Measurements from ENCODE around the gene RHBDL3. TPM values are rescaled to one million over a fixed set of nuclear protein-coding genes. Genes with fewer than 3 reads are reported as not detected.
"Not testable (repeated sequence)": the region's sequence is repeated elsewhere in the genome, so short reads cannot be mapped to it uniquely, and the experiment has no call there.

Gene RHBDL3
- total RNA-seq, 2 donors from 2014 or later = 0.26 to 0.66 TPM

DNA sequence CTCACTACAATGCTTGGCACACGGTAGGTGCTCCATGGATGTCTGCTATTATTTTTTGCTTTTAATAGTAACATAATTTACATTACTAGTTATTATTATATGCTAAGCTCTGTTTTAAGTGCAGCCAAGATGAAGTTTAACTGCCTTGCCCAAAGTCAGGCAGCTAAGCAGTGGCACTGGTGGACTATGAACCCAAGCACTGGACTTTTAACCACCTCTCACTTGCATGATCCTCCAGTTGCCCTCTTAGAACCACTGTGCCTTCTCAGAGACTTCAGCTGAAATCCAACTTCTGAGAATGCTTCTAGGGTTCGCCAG is 82.8 kb downstream of the RHBDL3 start:
- Histone ChIP-seq H3K27me3 (no peaks in the 10 kb centered on the region), H3K4me1 (peaks cover 21% of the 10 kb centered on the region), H3K9me3 (no peaks in the 10 kb centered on the region), H3K27ac (no peak overlapping the region), H3K4me3 (no peak overlapping the region), H3K36me3 (replicated peaks in 1 of 2; ENCODE audit: insufficient read depth in 1 of 2, low read depth in 2 of 2) (no peaks in the 10 kb centered on the region)
- no peak for TF ChIP-seq POLR2A (IDR thresholded peaks at IDR 0.05)
- TF ChIP-seq, protein P1, sequence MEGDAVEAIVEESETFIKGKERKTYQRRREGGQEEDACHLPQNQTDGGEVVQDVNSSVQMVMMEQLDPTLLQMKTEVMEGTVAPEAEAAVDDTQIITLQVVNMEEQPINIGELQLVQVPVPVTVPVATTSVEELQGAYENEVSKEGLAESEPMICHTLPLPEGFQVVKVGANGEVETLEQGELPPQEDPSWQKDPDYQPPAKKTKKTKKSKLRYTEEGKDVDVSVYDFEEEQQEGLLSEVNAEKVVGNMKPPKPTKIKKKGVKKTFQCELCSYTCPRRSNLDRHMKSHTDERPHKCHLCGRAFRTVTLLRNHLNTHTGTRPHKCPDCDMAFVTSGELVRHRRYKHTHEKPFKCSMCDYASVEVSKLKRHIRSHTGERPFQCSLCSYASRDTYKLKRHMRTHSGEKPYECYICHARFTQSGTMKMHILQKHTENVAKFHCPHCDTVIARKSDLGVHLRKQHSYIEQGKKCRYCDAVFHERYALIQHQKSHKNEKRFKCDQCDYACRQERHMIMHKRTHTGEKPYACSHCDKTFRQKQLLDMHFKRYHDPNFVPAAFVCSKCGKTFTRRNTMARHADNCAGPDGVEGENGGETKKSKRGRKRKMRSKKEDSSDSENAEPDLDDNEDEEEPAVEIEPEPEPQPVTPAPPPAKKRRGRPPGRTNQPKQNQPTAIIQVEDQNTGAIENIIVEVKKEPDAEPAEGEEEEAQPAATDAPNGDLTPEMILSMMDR (IDR thresholded peaks at IDR 0.05) = no peak
- ATAC-seq (no peak), DNase-seq (no peak)
- intact Hi-C loops (cut with DNase I) = no loop called here
- 98% methylated on average over 2 of the region's 2 CpGs for WGBS, 2 donors

DNA sequence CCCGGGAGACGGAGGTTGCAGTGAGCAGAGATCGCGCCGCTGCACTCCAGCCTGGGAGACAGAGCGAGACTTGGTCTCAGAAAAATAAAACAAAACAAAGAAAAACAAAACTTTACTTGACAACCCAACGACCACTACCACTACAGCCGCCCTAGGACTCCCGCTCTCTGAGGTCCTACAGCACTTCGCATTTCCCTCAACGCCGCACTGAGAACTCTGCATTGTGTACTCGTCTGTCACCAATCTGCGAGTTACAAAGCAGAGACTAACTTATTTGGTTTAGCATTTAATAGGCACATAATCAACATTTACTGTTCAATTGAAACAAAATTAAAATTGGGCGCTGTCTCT is 83.8 kb downstream of the RHBDL3 start:
- intact Hi-C loops (cut with DNase I) = no loop called here
- peak overlapping the region; percentile 57 to 64 for H3K4me3 ChIP-seq
- DNase-seq = peak in 2 of 4 donors; percentile 23 to 33
- ATAC-seq = peak; percentile 30
- peaks cover 30% of the 10 kb centered on the region for H3K4me1 ChIP-seq
- H3K36me3 ChIP-seq (replicated peaks in 1 of 2; ENCODE audit: insufficient read depth in 1 of 2, low read depth in 2 of 2) = peaks cover 0 to 5% of the 10 kb centered on the region in 2 donors
- H3K9me3 ChIP-seq = no peaks in the 10 kb centered on the region
- no peak for TF ChIP-seq POLR2A (IDR thresholded peaks at IDR 0.05)
- TF ChIP-seq, protein P1 (IDR thresholded peaks at IDR 0.05) = peak in 1 of 7 experiments; percentile 4
- H3K27ac ChIP-seq = peak overlapping the region; percentile 92 to 97 (median 92)
- H3K27me3 ChIP-seq = no peaks in the 10 kb centered on the region
- 13 to 18% methylated on average over 15 of the region's 15 CpGs for WGBS, 2 donors

DNA sequence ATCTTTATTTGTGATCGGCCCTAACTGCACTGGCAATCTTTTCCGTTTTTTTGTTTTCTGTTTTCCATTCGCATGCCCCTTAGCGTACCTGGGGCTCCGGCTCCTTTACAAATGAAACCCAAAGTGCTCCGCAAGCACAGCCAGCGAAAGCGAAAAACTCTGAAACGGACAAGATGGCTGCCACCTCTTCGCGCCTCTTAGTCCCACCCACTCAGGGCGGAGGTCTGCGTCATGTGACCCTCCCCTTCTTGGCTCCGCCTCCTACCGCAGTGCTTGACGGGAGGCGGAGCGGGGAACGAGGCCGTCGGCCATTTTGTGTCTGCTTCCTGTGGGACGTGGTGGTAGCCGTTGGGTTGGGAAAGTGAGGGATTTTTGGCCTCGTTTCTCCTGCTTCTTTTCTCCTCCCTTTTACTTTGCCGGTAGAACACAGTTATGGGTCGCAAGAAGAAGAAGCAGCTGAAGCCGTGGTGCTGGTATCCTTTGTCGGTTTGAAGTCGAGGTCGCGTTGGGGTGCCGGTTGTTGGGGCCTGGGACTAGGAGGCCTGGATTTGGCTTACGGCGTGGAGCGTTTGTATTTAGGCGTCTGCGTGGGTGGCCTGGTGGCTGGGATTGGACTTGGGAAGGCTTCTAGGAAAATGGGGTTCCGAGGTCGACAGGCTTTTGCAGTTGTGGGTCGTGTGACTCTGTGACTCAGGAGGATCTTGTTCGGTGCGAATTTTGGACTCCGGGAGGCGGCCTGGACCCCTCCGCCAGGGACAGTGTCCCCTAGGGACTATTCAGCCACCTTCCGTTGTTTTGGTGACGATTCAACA is 84.4 kb downstream of the RHBDL3 start, which contains the start of gene ZNF207:
Gene ZNF207, plus strand, starts transcription at position 304 of the 812 bp plus-strand sequence. Its CDS starts 129 bp downstream, at position 433.
- ATAC-seq = peak; percentile 99
- 0 to 1% methylated on average over 42 to 47 of the region's 47 CpGs for WGBS, 2 donors
- Histone ChIP-seq H3K27me3 (no peaks in the 10 kb centered on the region), H3K4me3 (peak within 1 kb of the TSS; percentile 57 to 64), H3K36me3 (replicated peaks in 1 of 2; ENCODE audit: insufficient read depth in 1 of 2, low read depth in 2 of 2) (peaks cover 0 to 5% of the 10 kb centered on the region in 2 donors), H3K27ac (peak within 1 kb of the TSS; percentile 92 to 97 (median 92)), H3K9me3 (no peaks in the 10 kb centered on the region), H3K4me1 (peaks cover 35% of the 10 kb centered on the region)
- intact Hi-C loops (cut with DNase I) = no loop called here
- DNase-seq = peak; percentile 96 to 97 (median 96)
- peak; percentile 55 to 91 (median 90) for TF ChIP-seq POLR2A (IDR thresholded peaks at IDR 0.05)
- TF ChIP-seq, protein P1 (IDR thresholded peaks at IDR 0.05) = peak in 2 of 7 experiments; percentile 9 to 26

DNA sequence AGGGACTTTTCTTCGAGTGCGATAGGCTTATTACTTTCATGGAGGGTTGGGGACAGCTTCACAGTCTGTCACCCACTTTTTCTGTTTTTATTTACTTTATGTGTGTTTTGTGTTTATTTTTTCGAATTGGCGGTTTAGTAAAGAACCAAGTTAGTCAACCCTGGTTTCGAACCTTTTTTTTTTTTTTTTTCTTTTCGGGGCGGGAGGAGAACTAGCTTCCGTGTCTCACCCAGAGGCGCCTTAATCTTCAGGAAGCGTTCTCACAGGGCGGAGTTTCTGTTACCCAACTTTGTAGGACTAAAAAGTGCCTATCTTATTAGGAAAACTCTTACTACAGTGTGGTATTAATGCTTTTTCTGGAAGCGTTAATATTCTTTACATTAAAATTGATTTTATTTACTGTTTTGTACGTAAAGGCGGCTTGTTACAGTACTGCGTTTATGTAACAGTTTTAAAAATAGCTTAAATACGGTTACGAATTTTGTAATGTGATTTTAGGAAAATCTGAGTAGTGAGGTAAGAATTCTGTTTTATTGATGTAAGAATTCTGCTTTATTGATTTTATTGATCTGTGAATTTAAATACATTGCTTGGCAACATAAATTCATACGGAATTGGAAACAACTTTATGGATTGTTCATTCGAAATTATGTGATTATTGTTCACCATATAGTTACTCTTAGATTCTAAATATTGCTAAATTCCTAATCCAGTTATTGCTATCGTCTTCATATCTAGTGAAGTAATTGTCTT is 85.2 kb downstream of the RHBDL3 start:
- intact Hi-C loops (cut with DNase I) = no loop called here
- 0 to 1% methylated on average over 20 of the region's 20 CpGs for WGBS, 2 donors

DNA sequence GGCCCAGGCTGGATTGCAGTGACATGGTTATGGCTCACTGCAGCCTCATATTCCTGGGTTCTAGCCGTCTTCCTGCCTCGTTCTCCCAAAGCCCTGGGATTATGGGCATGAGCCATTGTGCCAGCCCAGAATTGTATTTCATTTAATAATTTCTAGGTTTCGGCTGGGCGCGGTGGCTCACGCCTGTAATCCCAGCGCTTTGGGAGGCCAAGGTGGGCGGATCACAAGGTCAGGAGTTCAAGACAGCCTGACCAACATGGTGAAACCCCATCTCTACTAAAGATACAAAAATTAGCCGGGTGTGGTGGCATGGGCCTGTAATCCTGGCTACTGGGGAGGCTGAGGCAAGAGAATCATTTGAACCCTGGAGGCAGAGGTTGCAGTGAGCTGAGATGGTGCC is 87.1 kb downstream of the RHBDL3 start:
- H3K36me3 ChIP-seq (replicated peaks in 1 of 2; ENCODE audit: insufficient read depth in 1 of 2, low read depth in 2 of 2); ATAC-seq; intact Hi-C loops (cut with DNase I); H3K4me3 ChIP-seq; DNase-seq; H3K27ac ChIP-seq; H3K9me3 ChIP-seq; H3K27me3 ChIP-seq: not testable (repeated sequence)
- peaks cover 44% of the 10 kb centered on the region for H3K4me1 ChIP-seq
- 92 to 95% methylated on average over 9 of the region's 9 CpGs for WGBS, 2 donors

More for the DNA sequence above, 85.2 kb downstream of the RHBDL3 start:
- Histone ChIP-seq H3K4me3 (peak overlapping the region; percentile 57 to 64), H3K27me3 (no peaks in the 10 kb centered on the region), H3K9me3 (no peaks in the 10 kb centered on the region), H3K27ac (peak overlapping the region; percentile 92 to 97 (median 92)), H3K36me3 (replicated peaks in 1 of 2; ENCODE audit: insufficient read depth in 1 of 2, low read depth in 2 of 2) (peaks cover 0 to 5% of the 10 kb centered on the region in 2 donors), H3K4me1 (peaks cover 43% of the 10 kb centered on the region)
- DNase-seq (peak; percentile 40 to 70 (median 44)), ATAC-seq (peak; percentile 53)
- no peak for TF ChIP-seq POLR2A (IDR thresholded peaks at IDR 0.05)
- TF ChIP-seq, protein P1 (IDR thresholded peaks at IDR 0.05) = no peak
